HUES6 (cell line): Measurements from ENCODE around the gene HACD3.

ENCODE experiments used
- H3K27ac ChIP-seq: 2 replicates; pipeline ENCODE4 v1.7.0; 2013; ENCODE audit warnings: low read depth, mild to moderate bottlenecking, low read length, inconsistent platforms
- H3K27me3 ChIP-seq: 2 replicates; pipeline ENCODE4 v1.6.1; 2013; ENCODE audit warnings: low read length; ENCODE audit not compliant: control insufficient read depth, insufficient read depth
- H3K36me3 ChIP-seq: 2 replicates; pipeline ENCODE4 v1.6.1; 2013; ENCODE audit warnings: low read length; ENCODE audit not compliant: control insufficient read depth, insufficient read depth
- H3K4me1 ChIP-seq: 2 replicates; pipeline ENCODE4 v1.6.1; 2013; ENCODE audit warnings: low read length; ENCODE audit not compliant: control insufficient read depth, insufficient read depth
- H3K4me3 ChIP-seq: 2 replicates; pipeline ENCODE4 v1.5.1; 2013; ENCODE audit warnings: low read depth, low read length
- H3K9ac ChIP-seq: one replicate; pipeline ENCODE4 v1.6.1; 2013; ENCODE audit warnings: mild to moderate bottlenecking, low read length
- H3K9me3 ChIP-seq: 2 replicates; pipeline ENCODE4 v1.6.1; 2013; ENCODE audit warnings: low read depth, low read length; ENCODE audit not compliant: control insufficient read depth, insufficient read depth

Gene HACD3

GRCh38 chr15:65576664-65577063 lies 46.4 kb downstream of the HACD3 start:
- Histone ChIP-seq H3K4me1 (no peaks in the 10 kb centered on the region; the same call in 1 of the 2 replicates), H3K9ac (no peak overlapping the region), H3K36me3 (peaks cover 85% of the 10 kb centered on the region), H3K9me3 (no peaks in the 10 kb centered on the region), H3K27me3 (no peaks in the 10 kb centered on the region), H3K27ac (no peak overlapping the region), H3K4me3 (no peak overlapping the region)

GRCh38 chr15:65577129-65577996 lies 47.1 kb downstream of the HACD3 start:
- Histone ChIP-seq H3K4me3 (no peak overlapping the region), H3K27ac (no peak overlapping the region)

GRCh38 chr15:65578904-65579728 lies 48.9 kb downstream of the HACD3 start:
- H3K4me1 ChIP-seq, result no peaks in the 10 kb centered on the region; the same call in 1 of the 2 replicates
- no peak overlapping the region for H3K27ac ChIP-seq
- no peak overlapping the region for H3K9ac ChIP-seq
- peaks cover 88% of the 10 kb centered on the region for H3K36me3 ChIP-seq
- no peak overlapping the region for H3K4me3 ChIP-seq
- no peaks in the 10 kb centered on the region for H3K27me3 ChIP-seq
- no peaks in the 10 kb centered on the region for H3K9me3 ChIP-seq

More at GRCh38 chr15:65577129-65577996, 47.1 kb downstream of the HACD3 start:
- Histone ChIP-seq H3K36me3 (peaks cover 85% of the 10 kb centered on the region), H3K27me3 (no peaks in the 10 kb centered on the region), H3K9me3 (no peaks in the 10 kb centered on the region), H3K4me1 (no peaks in the 10 kb centered on the region; the same call in 1 of the 2 replicates), H3K9ac (no peak overlapping the region)

- Histone ChIP-seq H3K27ac (no peak overlapping the region), H3K27me3 (no peaks in the 10 kb centered on the region), H3K4me3 (no peak overlapping the region), H3K4me1 (no peaks in the 10 kb centered on the region; the same call in 1 of the 2 replicates), H3K9ac (no peak overlapping the region), H3K36me3 (peaks cover 89% of the 10 kb centered on the region), H3K9me3 (no peaks in the 10 kb centered on the region)
These were observed 49.5 kb downstream of the HACD3 start for GRCh38 chr15:65579762-65580161.

- no peaks in the 10 kb centered on the region; the same call in 1 of the 2 replicates for H3K4me1 ChIP-seq
- H3K27ac ChIP-seq, result no peak overlapping the region
These were observed 50.0 kb downstream of the HACD3 start for GRCh38 chr15:65580287-65580686.

GRCh38 chr15:65583701-65584100 lies 53.4 kb downstream of the HACD3 start:
- Histone ChIP-seq H3K4me3 (no peak overlapping the region), H3K9me3 (no peaks in the 10 kb centered on the region), H3K4me1 (no peaks in the 10 kb centered on the region; the same call in 1 of the 2 replicates), H3K36me3 (peaks cover 81% of the 10 kb centered on the region), H3K9ac (no peak overlapping the region), H3K27ac (no peak overlapping the region), H3K27me3 (no peaks in the 10 kb centered on the region)

More at GRCh38 chr15:65580287-65580686, 50.0 kb downstream of the HACD3 start:
- Histone ChIP-seq H3K9ac (no peak overlapping the region), H3K36me3 (peaks cover 88% of the 10 kb centered on the region), H3K27me3 (no peaks in the 10 kb centered on the region), H3K4me3 (no peak overlapping the region), H3K9me3 (no peaks in the 10 kb centered on the region)

GRCh38 chr15:65584241-65584640 lies 54.0 kb downstream of the HACD3 start:
- no peak overlapping the region for H3K27ac ChIP-seq
- no peaks in the 10 kb centered on the region; the same call in 1 of the 2 replicates for H3K4me1 ChIP-seq
- H3K27me3 ChIP-seq, result no peaks in the 10 kb centered on the region
- no peak overlapping the region for H3K9ac ChIP-seq
- H3K36me3 ChIP-seq, result peaks cover 81% of the 10 kb centered on the region
- H3K4me3 ChIP-seq, result no peak overlapping the region
- H3K9me3 ChIP-seq, result no peaks in the 10 kb centered on the region

GRCh38 chr15:65587094-65587493 lies 56.8 kb downstream of the HACD3 start:
- Histone ChIP-seq H3K4me3 (no peak overlapping the region), H3K27me3 (no peaks in the 10 kb centered on the region), H3K4me1 (no peaks in the 10 kb centered on the region), H3K9me3 (no peaks in the 10 kb centered on the region), H3K27ac (no peak overlapping the region), H3K9ac (no peak overlapping the region), H3K36me3 (peaks cover 84% of the 10 kb centered on the region)

GRCh38 chr15:65595960-65596359 lies 65.7 kb downstream of the HACD3 start:
- H3K9ac ChIP-seq, result no peak overlapping the region
- no peaks in the 10 kb centered on the region for H3K9me3 ChIP-seq
- H3K27me3 ChIP-seq, result no peaks in the 10 kb centered on the region
- H3K4me3 ChIP-seq, result no peak overlapping the region
- no peaks in the 10 kb centered on the region for H3K4me1 ChIP-seq
- no peak overlapping the region for H3K27ac ChIP-seq
- H3K36me3 ChIP-seq, result peaks cover 90% of the 10 kb centered on the region

- Histone ChIP-seq H3K27ac (peak overlapping the region; percentile 56), H3K9ac (no peak overlapping the region), H3K4me3 (no peak overlapping the region), H3K9me3 (no peaks in the 10 kb centered on the region), H3K4me1 (no peaks in the 10 kb centered on the region), H3K27me3 (no peaks in the 10 kb centered on the region), H3K36me3 (peaks cover 86% of the 10 kb centered on the region)
These were observed 68.2 kb downstream of the HACD3 start for GRCh38 chr15:65598468-65598867.

- no peaks in the 10 kb centered on the region for H3K27me3 ChIP-seq
- H3K36me3 ChIP-seq, result peaks cover 85% of the 10 kb centered on the region
- H3K9ac ChIP-seq, result no peak overlapping the region
- H3K4me3 ChIP-seq, result no peak overlapping the region
- H3K4me1 ChIP-seq, result no peaks in the 10 kb centered on the region
- H3K9me3 ChIP-seq, result no peaks in the 10 kb centered on the region
- no peak overlapping the region for H3K27ac ChIP-seq
These were observed 69.4 kb downstream of the HACD3 start for GRCh38 chr15:65599677-65600076.
